HFF-Myc (cell line): ENCODE results near the gene PPARA.
"Not testable (repeated sequence)": the region's sequence is repeated elsewhere in the genome, so short reads cannot be mapped to it uniquely, and the experiment has no call there.

Source experiments
- DNase-seq: peaks from one replicate; pipeline ENCODE4 v3.0.0-alpha.2; 2011; ENCODE audit warnings: low read depth; ENCODE audit errors: extremely low read depth
- H3K4me3 ChIP-seq: replicated peaks from 2 replicates; pipeline ENCODE4 v1.5.1; 2011; ENCODE audit warnings: low read depth, mild to moderate bottlenecking, control low read depth, low read length
- CTCF ChIP-seq: IDR thresholded peaks from 2 replicates; pipeline ENCODE4 v1.5.1; 2012; ENCODE audit warnings: mild to moderate bottlenecking, low read depth, low read length, control low read depth; ENCODE audit errors: missing control alignments

Gene PPARA

GRCh38 chr22:46134111-46134705 lies 16.1 kb upstream of the PPARA start:
- TF ChIP-seq CTCF, result no peak
- H3K4me3 ChIP-seq, result no peak overlapping the region
- DNase-seq, result no peak

GRCh38 chr22:46135611-46136485 lies 14.5 kb upstream of the PPARA start:
- no peak overlapping the region for H3K4me3 ChIP-seq
- TF ChIP-seq CTCF, result no peak
- no peak for DNase-seq

GRCh38 chr22:46136486-46137217 lies 13.7 kb upstream of the PPARA start:
- no peak overlapping the region for H3K4me3 ChIP-seq
- no peak for DNase-seq
- TF ChIP-seq CTCF, result no peak

DNA sequence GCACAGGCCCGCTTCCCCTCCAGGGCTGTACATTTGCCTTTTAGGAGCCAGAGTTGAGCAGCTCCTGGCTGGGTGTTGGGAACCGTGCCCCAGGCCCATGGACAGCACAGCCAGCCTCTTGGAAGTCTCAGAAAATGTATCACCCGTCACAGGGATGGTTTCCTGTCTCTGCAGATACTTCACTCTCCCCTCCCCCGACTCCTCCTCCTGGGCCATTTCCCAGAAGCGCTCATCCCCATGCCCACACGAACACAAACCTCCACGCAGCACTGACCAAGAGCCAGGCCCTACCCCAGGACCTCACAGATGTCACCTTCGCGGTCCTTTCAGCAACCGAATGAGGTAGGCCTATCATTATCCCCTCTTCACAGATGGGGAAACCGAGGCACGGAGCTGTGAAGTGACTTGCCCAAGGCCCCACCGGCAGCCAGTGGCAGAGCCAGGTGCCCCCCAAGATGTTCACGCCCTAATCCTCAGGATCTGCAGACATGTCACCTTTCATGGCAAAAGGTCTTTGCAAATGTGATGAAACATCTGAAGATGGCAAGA lies 13.0 kb upstream of the PPARA start:
- no peak for TF ChIP-seq CTCF
- no peak for DNase-seq

GRCh38 chr22:46138058-46138797 lies 12.1 kb upstream of the PPARA start:
- H3K4me3 ChIP-seq, result no peak overlapping the region
- TF ChIP-seq CTCF, result no peak
- no peak for DNase-seq

More for the DNA sequence above, 13.0 kb upstream of the PPARA start:
- H3K4me3 ChIP-seq, result no peak overlapping the region

GRCh38 chr22:46139417-46139816 lies 10.9 kb upstream of the PPARA start:
- DNase-seq, H3K4me3 ChIP-seq: not testable (repeated sequence)
